OCI-LY7 (cell line): ENCODE results near the gene TPD52L2. TPM values are rescaled to one million over a fixed set of nuclear protein-coding genes. Genes with fewer than 3 reads are reported as not detected.

Experiments
- BruUV-seq: library from RNA; stranded (reverse); fragments of 400-500 nt; replicated peaks from 2 replicates; lab custom pipeline; 2021; lab: Mats Ljungman, UMichigan
- CTCF ChIA-PET: fragments of 300-600 bp; sonication (Branson Sonifier 250); formaldehyde crosslinking; loops from one replicate; lab custom pipeline; 2022; ENCODE audit warnings: antibody characterized with exemption; ENCODE audit not compliant: unreplicated experiment; lab: Charles Lee
- POLR2A ChIA-PET: fragments of 300-600 bp; sonication (Branson Sonifier 250); formaldehyde crosslinking; loops from one replicate; lab custom pipeline; 2022; ENCODE audit warnings: antibody characterized with exemption; lab: Charles Lee
- DNase-seq: peaks from one replicate; pipeline ENCODE4 v3.0.0-alpha.2; 2015; ENCODE audit warnings: low spot score
- H2AFZ ChIP-seq: fragments of 200-600 bp; sonication (generic), shearing (Covaris generic); 2 replicates; pipeline ENCODE4 v1.6.1; 2014; ENCODE audit warnings: mild to moderate bottlenecking, antibody characterized with exemption, low read length, moderate library complexity
- H3K27ac ChIP-seq: fragments of 200-600 bp; sonication (generic); 2 replicates; pipeline ENCODE4 v1.5.1; 2014; ENCODE audit warnings: mixed run types, low read depth, mild to moderate bottlenecking, moderate library complexity, low read length, inconsistent platforms; ENCODE audit not compliant: poor library complexity, severe bottlenecking
- H3K36me3 ChIP-seq: fragments of 200-600 bp; sonication (generic); 2 replicates; pipeline ENCODE4 v1.6.1; 2014; ENCODE audit warnings: mild to moderate bottlenecking, antibody characterized with exemption, low read length, moderate library complexity, mixed read lengths; ENCODE audit not compliant: insufficient read depth
- H3K4me1 ChIP-seq: fragments of 200-600 bp; sonication (generic); 2 replicates; pipeline ENCODE4 v1.5.1; 2014; ENCODE audit warnings: mild to moderate bottlenecking, low read length; ENCODE audit not compliant: insufficient read depth, poor library complexity, severe bottlenecking
- H3K4me2 ChIP-seq: fragments of 200-600 bp; sonication (generic); 2 replicates; pipeline ENCODE4 v1.6.1; 2014; ENCODE audit warnings: mild to moderate bottlenecking, low read length
- H3K4me3 ChIP-seq: fragments of 200-600 bp; sonication (generic); 2 replicates; pipeline ENCODE4 v1.5.1; 2014; ENCODE audit warnings: mild to moderate bottlenecking, low read depth, low read length; ENCODE audit not compliant: poor library complexity, severe bottlenecking
- H3K79me2 ChIP-seq: fragments of 200-600 bp; sonication (generic); 2 replicates; pipeline ENCODE4 v1.6.1; 2016; ENCODE audit warnings: low read depth, mild to moderate bottlenecking, low read length, moderate library complexity, mixed read lengths; ENCODE audit not compliant: insufficient read depth
- H3K9me2 ChIP-seq: fragments of 200-600 bp; sonication (generic); 2 replicates; pipeline ENCODE4 v1.6.1; 2016; ENCODE audit warnings: mild to moderate bottlenecking, low read length, mixed read lengths; ENCODE audit not compliant: insufficient read depth
- H3K9me3 ChIP-seq: fragments of 200-600 bp; sonication (generic); 2 replicates; pipeline ENCODE4 v1.6.1; 2014; ENCODE audit warnings: mild to moderate bottlenecking, mixed run types, low read length, mixed read lengths
- H4K20me1 ChIP-seq: fragments of 200-600 bp; sonication (generic); 2 replicates; pipeline ENCODE4 v1.6.1; 2014; ENCODE audit warnings: mild to moderate bottlenecking, antibody characterized with exemption, low read length, moderate library complexity, mixed read lengths; ENCODE audit not compliant: insufficient read depth
- EZH2phosphoT487 ChIP-seq: fragments of 200-600 bp; sonication (generic); IDR thresholded peaks from 2 replicates; pipeline ENCODE4 v1.6.1; 2018; ENCODE audit warnings: low read depth, borderline replicate concordance, mild to moderate bottlenecking, mixed run types, antibody characterized with exemption, low read length, moderate library complexity, mixed read lengths
- intact Hi-C: fragments of 100-400 bp; cut with micrococcal nuclease; formaldehyde crosslinking; loops from one replicate; pipeline ENCODE4 v1.10.0; 2022; ENCODE audit not compliant: unreplicated experiment
- total RNA-seq, 2 experiments: library from RNA; depleted of rRNA in 1 of 2; stranded (reverse); fragments of >200 nt in 1 of 2; shearing (Covaris generic) in 1 of 2; gene quantifications; 2 replicates each; pipeline ENCODE4 v1.2.3, GENCODE V29; 2014 to 2022
- TF ChIP-seq, protein P1 (sequence below): fragments of 200-600 bp; sonication (generic); conservative IDR thresholded peaks from 2 replicates; pipeline ENCODE4 v1.5.1; 2014; ENCODE audit warnings: mild to moderate bottlenecking, antibody characterized with exemption, low read length, moderate library complexity, mixed read lengths

TPD52L2 gene
- total RNA-seq, 2 experiments from 2014 or later, result 27.2 to 51.0 TPM

DNA sequence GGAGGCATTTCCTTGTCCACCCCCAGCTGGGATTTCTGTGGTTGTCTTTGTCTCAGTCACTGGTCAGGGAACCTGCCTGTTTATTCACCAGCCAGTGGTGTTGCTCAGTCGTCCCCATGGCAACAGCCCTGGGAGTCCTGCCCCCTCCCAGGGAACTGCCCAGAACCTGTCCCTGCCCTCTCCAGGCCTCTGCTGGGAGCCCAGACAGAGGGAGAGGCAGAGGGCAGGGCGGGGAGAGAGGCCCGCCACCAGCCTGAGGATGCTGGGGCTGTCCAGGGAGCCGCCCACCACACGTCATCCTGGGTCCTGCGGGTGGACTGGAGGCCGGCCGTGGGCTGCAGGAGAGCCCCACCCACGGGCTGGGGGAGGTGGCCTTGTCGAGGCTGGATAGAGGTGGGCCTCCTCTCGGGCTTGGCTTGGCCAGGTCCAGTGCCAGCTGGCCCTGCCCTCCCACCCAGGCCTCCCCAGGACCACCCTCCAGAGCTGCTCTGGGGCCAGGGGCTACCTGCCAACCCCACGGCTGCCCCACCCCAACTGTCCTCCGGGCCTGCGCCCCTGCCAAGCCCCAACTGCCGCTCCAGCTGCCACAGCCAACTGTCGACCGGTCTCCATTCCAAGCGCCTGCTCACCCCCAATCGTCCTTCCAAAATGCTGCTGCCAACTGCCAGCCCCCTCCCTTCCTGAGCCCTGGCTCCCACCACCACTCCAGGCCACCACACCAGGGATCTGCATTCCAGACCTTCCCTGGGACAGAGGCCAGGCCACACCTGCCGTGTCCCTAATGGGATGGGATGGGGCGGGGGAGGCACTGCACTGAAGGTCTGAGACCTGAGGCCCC is 29.8 kb upstream of the TPD52L2 start:
- H2AFZ ChIP-seq, result no peak overlapping the region
- CTCF ChIA-PET, result no interaction called here
- TF ChIP-seq, protein P1, sequence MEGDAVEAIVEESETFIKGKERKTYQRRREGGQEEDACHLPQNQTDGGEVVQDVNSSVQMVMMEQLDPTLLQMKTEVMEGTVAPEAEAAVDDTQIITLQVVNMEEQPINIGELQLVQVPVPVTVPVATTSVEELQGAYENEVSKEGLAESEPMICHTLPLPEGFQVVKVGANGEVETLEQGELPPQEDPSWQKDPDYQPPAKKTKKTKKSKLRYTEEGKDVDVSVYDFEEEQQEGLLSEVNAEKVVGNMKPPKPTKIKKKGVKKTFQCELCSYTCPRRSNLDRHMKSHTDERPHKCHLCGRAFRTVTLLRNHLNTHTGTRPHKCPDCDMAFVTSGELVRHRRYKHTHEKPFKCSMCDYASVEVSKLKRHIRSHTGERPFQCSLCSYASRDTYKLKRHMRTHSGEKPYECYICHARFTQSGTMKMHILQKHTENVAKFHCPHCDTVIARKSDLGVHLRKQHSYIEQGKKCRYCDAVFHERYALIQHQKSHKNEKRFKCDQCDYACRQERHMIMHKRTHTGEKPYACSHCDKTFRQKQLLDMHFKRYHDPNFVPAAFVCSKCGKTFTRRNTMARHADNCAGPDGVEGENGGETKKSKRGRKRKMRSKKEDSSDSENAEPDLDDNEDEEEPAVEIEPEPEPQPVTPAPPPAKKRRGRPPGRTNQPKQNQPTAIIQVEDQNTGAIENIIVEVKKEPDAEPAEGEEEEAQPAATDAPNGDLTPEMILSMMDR, result no peak
- no peak for TF ChIP-seq EZH2phosphoT487

DNA sequence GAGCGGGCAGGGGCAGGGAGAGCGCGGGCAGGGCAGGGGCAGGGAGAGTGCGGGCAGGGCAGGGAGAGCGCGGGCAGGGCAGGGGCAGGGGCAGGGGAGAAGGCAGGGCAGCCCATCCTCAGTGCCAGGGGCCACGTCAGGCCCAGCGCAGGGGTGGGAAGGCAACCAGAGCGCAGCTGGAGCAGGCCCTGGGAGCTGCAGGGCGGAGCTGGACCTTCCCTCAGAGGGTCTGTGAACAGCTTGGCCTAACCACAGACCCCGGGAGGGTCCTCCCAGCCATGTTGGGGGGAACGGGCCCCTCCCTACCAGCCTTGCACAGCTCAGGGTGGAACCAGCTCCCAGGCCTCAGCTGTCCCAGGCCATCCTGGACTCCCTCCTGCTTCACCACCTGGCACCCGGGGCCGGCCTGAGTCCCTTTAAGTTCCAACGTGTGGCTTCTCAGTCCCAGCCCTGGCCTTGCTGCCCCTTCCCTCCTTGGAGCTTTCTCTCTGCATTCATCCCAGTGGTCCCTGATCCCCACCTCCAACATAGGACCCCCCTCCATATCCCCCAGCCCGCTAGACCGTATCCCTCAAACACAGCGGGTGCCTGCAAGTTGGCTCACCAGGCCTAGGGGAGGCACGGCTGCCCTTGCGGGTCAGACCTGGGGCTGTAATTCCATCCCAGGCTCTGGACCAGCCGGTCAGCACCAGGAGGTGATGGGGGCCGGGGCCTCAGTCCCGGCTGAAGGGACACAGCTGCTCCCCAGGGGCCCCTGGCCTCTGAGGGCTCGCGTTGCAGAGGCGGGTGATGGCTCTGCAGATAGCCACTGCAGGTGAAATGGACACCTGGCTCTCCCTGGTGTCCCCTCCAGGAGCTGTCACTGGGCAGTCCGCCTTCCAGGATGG is 28.4 kb upstream of the TPD52L2 start:
- intact Hi-C loops, result no loop called here
- Histone ChIP-seq H2AFZ (no peak overlapping the region), H3K4me3 (no peak overlapping the region), H3K4me2 (no peak overlapping the region), H3K36me3 (no peaks in the 10 kb centered on the region), H4K20me1 (no peaks in the 10 kb centered on the region), H3K4me1 (no peaks in the 10 kb centered on the region), H3K79me2 (no peaks in the 10 kb centered on the region), H3K27ac (no peak overlapping the region), H3K9me3 (no peaks in the 10 kb centered on the region), H3K9me2 (no peaks in the 10 kb centered on the region)
- no peak for DNase-seq
- ChIA-PET CTCF (no interaction called here), POLR2A (no interaction called here)
- BruUV-seq, result no TSS peak
- no peak for TF ChIP-seq EZH2phosphoT487
- TF ChIP-seq, protein P1, result no peak

More for the DNA sequence above, 29.8 kb upstream of the TPD52L2 start:
- DNase-seq, result no peak
- H3K9me2 ChIP-seq, result no peaks in the 10 kb centered on the region
- intact Hi-C loops, result no loop called here
- BruUV-seq, result no TSS peak
- no peaks in the 10 kb centered on the region for H3K36me3 ChIP-seq
- H3K9me3 ChIP-seq, result no peaks in the 10 kb centered on the region
- H3K4me2 ChIP-seq, result no peak overlapping the region
- POLR2A ChIA-PET, result no interaction called here
- no peaks in the 10 kb centered on the region for H4K20me1 ChIP-seq
- H3K27ac ChIP-seq, result no peak overlapping the region
- H3K4me3 ChIP-seq, result no peak overlapping the region
- no peaks in the 10 kb centered on the region for H3K4me1 ChIP-seq
- no peaks in the 10 kb centered on the region for H3K79me2 ChIP-seq
